Measurements from ENCODE around the gene MAP3K2.
A peak's percentile ranks its signal among the peaks of the same experiment; 100 is the strongest.
"Not testable (repeated sequence)": the region's sequence is repeated elsewhere in the genome, so short reads cannot be mapped to it uniquely, and the experiment has no call there.

The MAP3K2 gene

DNA sequence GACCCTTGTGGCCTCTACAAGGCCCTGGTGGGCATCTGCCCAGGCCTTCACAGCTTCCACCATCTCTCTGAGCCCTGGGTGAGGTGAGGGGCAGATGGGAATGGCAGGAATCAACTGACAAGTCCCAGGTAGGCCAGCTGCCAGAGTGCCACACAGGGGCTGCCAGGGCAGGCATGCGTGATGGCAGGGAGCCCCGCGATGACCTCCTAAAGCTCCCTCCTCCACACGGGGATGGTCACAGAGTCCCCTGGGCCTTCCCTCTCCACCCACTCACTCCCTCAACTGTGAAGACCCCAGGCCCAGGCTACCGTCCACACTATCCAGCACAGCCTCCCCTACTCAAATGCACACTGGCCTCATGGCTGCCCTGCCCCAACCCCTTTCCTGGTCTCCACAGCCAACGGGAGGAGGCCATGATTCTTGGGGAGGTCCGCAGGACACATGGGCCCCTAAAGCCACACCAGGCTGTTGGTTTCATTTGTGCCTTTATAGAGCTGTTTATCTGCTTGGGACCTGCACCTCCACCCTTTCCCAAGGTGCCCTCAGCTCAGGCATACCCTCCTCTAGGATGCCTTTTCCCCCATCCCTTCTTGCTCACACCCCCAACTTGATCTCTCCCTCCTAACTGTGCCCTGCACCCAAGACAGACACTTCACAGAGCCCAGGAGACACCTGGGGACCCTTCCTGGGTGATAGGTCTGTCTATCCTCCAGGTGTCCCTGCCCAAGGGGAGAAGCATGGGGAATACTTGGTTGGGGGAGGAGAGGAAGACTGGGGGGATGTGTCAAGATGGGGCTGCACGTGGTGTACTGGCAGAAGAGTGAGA, 32.5 kb upstream of the MAP3K2 start:
- no peak for DNase-seq

DNA sequence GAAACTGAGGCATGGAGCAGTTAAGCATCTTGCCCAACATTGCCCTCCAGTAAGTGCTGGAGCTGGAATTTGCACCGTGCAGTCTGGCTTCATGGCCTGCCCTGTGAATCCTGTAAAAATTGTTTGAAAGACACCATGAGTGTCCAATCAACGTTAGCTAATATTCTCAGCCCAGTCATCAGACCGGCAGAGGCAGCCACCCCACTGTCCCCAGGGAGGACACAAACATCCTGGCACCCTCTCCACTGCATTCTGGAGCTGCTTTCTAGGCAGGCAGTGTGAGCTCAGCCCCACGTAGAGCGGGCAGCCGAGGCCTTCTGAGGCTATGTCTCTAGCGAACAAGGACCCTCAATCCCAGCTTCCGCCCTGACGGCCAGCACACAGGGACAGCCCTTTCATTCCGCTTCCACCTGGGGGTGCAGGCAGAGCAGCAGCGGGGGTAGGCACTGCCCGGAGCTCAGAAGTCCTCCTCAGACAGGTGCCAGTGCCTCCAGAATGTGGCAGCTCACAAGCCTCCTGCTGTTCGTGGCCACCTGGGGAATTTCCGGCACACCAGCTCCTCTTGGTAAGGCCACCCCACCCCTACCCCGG, 31.8 kb upstream of the MAP3K2 start:
- no peak for DNase-seq

DNA sequence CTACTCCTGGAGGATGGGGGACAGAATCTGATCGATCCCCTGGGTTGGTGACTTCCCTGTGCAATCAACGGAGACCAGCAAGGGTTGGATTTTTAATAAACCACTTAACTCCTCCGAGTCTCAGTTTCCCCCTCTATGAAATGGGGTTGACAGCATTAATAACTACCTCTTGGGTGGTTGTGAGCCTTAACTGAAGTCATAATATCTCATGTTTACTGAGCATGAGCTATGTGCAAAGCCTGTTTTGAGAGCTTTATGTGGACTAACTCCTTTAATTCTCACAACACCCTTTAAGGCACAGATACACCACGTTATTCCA, 31.3 kb upstream of the MAP3K2 start:
- no peak for DNase-seq

DNA sequence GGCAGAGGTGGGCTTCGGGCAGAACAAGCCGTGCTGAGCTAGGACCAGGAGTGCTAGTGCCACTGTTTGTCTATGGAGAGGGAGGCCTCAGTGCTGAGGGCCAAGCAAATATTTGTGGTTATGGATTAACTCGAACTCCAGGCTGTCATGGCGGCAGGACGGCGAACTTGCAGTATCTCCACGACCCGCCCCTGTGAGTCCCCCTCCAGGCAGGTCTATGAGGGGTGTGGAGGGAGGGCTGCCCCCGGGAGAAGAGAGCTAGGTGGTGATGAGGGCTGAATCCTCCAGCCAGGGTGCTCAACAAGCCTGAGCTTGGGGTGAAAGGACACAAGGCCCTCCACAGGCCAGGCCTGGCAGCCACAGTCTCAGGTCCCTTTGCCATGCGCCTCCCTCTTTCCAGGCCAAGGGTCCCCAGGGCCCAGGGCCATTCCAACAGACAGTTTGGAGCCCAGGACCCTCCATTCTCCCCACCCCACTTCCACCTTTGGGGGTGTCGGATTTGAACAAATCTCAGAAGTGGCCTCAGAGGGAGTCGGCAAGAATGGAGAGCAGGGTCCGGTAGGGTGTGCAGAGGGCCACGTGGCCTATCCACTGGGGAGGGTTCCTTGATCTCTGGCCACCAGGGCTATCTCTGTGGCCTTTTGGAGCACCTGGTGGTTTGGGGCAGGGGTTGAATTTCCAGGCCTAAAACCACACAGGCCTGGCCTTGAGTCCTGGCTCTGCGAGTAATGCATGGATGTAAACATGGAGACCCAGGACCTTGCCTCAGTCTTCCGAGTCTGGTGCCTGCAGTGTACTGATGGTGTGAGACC, 30.7 kb upstream of the MAP3K2 start, which contains the start of gene PROC:
PROC (plus strand) TSS at position 128 of the 812 bp plus-strand sequence. CDS start 1,516 bp downstream, outside the sequence.
- DNase-seq = no peak

DNA sequence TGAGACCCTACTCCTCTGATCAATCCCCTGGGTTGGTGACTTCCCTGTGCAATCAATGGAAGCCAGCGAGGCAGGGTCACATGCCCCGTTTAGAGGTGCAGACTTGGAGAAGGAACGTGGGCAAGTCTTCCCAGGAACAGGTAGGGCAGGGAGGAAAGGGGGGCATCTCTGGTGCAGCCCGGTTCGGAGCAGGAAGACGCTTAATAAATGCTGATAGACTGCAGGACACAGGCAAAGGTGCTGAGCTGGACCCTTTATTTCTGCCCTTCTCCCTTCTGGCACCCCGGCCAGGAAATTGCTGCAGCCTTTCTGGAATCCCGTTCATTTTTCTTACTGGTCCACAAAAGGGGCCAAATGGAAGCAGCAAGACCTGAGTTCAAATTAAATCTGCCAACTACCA, 29.6 kb upstream of the MAP3K2 start:
- no peak for DNase-seq

DNA sequence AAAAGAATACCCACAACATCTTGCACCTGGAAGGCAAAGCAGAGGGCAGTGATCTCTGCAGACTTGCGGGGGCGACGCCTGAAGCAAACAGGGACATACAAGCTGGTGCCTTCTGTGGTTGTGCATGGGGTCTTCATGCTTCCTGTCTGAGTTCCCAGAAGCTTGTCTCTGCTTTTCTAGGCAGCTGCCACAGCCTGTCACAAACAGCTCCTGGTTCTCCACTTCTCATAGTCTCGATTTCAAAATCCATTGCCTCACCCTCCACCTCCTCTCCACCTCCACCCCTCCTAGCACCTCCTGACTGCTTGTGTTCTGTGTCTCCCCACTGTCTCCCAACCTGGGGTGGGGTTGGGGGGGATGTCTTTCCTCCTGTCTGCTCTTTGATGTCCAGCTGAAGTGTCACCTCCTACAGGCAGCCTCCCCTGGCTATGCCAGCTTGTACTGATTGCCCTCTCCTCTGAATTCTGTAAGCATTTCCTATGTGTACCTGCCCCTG, 28.8 kb upstream of the MAP3K2 start:
- DNase-seq = no peak

DNA sequence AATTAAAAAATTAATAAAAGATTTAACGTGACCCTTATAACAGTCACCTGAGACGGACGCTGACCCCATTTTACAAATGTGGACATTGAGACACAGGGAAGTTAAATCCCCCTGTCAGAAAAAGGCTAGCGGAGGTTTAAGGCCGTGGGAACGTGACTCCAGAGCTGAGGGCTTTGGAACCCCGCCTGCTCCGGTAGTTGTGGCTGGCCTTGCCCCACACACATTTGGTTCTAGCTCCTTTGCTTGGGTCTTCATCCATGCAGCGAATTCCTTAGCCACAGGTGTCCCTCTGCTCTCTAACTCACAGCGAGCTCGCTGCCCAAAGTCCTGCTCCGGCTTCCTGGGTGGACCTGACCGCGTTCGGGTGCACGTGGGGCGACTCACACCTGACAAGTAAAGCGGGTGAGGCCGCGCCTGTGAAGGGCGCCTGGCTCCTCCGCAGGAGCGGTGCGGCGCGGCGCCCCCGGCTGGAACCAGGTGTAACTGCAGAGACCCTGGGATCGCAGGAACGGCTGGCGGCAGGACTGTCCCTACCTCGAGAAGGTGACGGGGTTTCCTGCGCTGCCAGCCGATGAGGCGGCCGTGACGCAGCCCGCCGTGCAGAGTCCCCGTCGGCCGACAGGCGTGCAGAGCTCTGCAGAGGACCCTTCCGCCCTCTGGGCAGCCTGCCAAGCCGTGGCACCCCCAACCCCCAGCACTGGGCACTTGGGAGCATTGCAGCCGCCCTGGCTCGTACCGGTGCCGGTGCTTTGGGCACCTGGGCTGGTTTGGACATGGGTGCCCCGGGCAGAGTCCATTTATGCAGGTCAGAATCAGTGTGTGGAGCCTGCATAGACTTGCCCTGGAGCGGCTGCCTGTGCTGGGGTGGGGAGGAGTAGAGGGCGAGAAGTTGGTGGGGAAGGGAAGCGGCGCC, 28.1 kb upstream of the MAP3K2 start:
- DNase-seq = peak; percentile 81

DNA sequence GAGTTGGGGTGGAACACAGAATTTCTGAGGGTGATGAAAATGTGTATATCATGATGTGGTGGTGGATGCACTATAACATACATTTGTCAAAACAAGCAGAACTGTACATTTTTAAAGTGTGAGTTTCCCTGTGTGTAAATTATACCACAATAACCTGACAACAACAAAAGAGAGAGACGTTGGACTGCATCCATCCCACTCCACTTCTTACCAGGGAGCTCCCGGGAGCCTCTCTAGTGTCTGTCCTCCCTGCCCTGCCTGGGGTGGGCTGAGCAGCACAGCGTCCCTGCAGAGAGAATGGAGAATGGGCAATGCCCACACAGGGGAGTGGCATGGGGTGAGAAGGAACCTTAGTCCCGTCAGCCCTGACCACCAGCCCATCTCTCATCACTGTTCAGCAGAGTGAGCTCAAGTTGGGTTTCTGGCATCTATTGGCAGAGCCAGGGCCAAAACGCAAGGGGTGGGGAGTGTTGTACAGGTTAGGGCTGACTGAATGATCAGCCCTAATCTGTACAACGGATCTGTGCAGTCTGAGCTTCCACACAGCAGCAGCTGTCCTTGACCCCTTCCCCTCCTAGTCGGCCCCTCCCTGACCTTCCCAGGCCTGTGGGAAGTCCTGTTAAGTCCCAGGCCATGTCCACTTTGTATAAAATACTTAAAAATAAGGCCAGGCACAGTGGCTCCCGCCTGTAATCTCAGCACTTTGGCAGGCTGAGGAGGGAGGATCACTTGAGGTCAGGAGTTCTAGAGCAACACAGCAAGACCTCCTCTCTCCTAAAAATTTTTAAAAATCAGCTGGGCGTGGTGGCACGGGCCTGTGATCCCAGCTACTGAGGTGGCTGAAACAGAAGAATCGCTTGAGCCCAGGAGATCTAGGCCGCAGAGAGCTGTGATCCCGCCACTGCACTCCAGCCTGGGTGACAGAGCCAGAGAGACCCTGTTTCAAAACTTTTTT, 27.1 kb upstream of the MAP3K2 start:
- no peak for DNase-seq

DNA sequence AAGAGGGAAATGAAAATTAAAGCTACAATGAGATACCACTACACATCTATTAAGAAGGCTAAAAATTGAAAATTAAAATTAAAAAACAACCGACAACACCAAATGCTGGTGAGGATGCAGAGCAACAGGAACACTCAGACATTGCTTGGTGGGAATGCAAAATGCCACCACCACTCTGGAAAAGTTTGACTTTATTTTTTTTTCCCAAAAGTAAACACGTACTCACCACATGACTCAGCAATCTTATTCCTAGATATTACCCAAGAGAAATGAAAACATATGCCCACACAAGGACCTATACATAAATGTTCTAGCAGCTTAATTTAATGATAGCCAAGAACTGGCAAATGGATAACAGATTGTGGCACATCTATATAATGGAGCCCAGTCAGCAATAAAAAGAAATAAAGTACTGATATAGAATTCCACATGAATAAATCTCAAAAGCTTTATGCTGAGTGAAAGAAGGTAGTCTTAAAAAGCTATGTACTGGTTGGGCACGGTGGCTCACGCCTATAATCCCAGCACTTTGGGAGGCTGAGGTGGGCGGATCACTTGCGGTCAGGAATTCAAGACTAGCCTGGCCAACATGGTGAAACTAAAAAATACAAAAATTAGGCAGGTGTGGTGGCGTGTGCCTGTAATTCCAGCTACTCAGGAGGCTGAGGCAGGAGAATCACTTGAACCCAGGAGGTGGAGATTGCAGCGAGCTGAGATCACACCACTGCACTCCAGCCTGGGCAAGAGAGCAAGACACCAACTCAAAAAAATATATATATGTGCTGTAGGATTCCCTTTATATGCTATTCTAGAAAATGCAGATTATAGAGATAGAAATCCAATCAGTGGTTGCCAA, 26.2 kb upstream of the MAP3K2 start:
- DNase-seq = no peak

DNA sequence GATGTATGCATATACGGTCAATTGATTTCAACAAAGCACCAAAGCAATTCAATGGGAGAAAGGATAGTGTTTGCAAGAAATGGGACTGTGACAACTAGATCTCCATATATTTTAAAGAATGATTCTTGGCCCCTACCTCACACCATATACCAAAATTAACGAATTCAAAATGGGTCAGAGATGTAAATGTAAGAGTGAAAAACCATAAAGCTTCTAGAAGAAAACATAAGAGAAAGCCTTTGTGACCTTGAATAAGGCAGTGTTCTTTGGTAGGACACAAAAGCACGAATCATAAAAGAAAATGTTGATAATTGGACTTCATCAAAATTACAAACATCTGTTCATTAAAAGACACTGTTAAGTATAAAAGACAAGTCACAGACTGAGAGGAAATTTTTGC, 25.4 kb upstream of the MAP3K2 start:
- DNase-seq = no peak

DNA sequence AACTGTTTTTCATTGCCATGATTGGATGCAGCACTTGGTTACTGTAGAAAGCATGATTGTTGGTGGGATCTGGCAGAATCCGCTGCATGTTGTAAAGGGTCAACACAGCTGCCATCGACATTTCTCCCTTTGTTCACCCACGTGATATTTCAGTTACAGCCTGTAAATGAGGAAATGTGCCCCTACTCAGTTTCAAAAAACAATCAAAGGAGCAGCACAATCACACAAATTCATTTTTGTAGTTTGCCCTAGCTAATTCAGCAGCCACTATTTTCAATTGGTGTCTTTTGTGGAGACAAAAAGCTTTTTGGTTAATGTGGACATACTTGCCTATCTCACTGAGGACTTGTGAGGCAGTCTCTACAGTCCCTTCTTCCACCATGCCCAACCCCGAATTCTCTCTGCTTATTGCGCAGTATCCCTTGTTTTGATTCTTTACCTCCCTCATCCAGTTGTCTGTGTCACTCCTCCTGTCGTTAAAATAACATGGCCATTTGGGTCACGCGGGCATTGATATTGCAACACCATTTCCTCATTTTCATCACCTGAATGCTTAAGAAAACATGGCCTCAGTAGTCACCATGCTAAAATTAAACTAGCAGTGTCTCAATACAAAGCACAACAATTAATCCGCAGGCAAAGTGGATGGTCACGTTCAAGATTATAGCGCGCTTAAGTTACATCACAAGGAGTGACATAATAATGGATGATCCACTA, 24.0 kb upstream of the MAP3K2 start:
- no peak for DNase-seq

DNA sequence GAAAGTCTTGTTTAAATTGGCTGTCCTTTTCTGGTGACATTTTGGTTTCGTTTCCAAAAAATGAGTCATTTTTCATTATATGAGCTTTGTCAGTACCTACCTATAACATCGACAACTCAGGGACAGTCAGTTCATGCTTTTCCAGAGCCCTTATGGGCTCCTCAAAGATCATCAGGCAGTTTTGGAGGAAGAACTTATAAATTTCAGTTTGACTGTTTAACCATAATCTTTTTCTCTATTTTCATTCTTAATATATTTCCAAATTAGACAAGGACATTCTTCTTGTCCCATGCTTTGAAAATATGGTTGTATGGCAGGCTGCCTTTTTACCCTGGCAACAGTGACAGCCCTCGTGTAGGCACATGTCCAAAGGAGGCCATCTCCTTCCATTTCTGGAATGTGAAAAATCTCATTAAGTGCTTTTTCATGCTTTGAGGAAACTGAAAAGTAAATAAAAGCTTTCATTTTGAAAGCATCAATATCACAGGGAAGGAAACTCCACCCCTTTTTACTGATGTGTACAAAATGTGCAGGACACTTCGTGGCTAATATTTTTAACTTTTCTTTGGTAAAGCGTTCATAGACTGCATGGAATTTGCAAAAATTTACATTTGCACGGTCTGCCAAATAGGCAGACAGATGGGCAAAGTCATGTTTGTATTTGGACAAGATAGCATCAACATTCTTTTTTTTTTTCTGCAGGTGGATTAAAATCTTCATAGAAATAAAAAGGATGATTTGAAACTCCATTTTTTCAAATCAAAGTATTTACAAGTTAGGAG, 23.3 kb upstream of the MAP3K2 start:
- DNase-seq = no peak

DNA sequence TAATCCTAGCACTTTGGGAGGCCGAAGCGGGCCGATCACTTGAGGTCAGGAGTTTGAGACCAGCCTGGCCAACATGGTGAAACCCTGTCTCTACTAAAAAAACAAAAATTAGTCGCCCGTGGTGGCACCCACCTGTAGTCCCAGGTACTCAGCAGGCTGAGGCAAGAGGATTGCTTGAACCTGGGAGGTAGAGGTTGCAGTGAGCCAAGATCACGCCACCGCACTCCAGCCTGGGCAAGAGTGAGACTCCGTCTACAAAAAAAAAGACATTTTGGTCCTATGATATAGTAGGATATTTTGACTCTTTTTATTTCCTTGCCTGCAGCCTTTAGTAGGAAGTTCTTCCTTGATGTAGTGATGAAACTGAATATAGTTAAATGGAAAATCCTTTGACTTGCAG, 21.9 kb upstream of the MAP3K2 start:
- not testable (repeated sequence) for DNase-seq

DNA sequence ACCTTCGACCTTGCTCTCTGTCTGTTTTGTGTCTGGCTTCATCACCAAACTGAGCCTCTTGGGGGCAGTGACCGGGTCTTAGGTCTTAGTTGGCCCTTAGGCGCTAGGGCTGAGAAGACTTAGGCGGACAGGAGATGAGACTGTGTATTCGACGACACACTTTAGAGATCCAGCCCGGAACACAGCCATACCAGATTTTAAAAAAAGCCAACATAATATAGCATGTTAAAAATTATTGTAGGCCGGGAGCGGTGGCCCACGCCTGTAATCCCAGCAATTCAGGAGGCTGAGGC, 21.0 kb upstream of the MAP3K2 start:
- no peak for DNase-seq

DNA sequence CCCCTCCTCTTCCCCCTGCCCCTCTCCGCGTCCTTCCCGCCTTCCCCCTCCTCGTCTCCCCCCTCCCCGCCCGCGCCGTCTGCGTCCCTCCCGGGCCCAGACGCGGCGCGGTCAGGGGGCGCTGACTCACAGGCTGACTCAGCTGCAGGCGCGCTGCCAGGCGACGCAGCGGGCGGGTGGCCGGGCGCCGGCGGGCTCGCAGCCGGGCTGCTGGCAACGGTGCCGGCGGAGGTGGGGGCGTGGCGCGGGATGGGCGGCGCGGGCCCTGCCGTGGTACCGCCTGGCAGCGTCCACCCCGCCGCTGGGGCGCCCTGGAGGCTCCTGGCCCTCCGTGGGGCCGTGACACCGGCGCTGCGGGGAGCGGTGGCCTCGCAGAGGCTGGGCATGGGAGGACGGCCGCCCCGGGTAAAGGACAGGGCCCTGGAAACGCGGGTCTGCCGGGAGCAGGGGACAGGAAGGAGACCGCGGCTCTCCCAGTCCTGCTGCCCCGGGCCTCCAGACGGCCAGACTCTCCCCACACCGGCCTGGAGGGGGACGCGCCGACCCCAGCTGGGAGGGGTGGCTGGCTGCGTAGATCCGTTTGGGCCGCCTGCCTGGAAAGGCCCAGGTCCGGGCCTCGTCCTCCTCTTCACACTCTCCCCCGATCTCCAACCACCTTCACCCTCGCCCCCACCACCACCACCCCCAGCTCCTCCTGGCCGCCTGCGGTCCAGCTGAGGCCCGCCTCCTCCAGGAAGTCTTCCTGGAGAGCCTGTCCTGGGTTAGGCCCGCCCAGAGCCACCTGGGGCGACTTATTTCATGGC, 20.4 kb upstream of the MAP3K2 start:
- peak; percentile 87 for DNase-seq

DNA sequence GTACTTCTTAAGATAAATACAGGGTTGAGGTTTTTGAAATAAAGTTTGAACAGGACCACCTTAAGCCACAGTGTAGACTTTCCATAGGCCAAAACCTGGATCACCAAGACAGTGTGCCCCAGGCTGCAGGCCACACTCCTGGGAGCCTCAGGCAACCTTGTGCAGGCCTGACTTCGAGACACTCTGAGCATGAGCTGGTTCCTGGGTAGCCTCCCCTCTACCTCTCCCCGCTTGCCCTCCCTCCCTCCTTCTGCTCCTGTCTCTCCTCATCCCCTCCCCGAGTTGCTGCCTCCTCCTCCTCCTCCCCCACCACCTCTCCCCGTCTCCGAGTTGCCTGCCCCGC, 19.9 kb upstream of the MAP3K2 start:
- DNase-seq = no peak

DNA sequence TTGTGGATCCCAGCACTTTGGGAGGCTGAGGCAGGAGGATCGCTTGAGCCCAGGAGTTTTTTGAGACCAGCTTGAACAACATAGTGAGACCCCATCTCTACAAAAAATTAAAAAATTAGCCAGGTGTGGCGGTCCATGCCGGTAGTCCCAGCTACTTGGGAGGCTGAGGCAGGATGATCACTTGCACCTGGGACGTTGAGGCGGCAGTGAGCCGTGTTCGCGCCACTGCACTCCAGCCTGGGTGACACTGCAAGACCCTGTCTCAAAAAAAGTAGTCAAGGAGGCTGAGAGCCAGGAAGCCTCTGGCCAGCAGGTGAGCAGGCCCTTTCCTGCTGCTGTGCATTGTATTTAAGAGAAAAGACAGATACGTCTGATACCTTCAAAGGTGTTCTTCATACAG, 19.3 kb upstream of the MAP3K2 start:
- no peak for DNase-seq

DNA sequence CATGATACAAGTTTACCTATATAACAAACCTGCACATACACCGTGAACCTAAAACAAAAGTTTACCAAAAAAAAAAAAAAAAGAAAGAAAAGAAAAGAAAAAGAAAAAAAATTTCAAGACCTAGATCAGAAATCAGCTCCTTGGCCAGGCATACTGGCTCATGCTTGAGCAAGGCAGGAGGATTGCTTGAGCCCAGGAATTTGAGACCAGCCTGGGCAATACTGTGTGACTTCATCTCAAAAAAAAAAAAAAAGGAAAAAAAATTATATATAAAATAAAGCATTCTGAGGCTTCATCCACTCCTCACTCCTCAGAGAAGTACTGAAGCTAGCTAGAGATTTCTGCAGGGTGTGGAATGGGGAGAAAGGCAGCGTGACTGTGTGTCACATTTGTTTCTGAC, 18.7 kb upstream of the MAP3K2 start:
- no peak for DNase-seq

Data from effector CD4-positive, alpha-beta T cell (primary cell).